Smooth muscle cell of the brain vasculature (primary cell): ENCODE measurements around the gene ERC2.

Experiments used
- DNase-seq: peaks from one replicate; pipeline ENCODE4 v3.0.0-alpha.2; 2012; ENCODE audit warnings: low read depth, low spot score

Gene ERC2

DNA sequence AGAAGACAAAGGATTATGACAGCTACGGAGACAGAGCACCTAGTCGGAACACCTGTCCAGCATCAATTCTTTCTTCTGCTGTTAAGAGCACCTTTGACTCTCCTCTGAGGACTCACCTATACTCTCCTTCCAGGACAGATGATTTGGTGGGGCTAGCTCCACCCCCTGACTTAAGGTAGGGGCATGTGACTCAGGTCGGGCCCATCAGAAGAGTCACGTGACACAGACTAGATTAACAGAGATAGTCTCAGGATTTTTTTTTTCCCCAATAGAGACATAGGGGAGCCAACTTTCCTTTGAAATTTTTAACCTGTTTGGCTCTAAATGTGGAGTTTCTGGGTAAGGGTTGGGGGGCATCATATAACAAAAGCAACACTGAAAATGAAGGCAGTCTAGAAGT is 969.7 kb downstream of the ERC2 start:
- DNase-seq = no peak

- no peak for DNase-seq
These were observed 971.0 kb downstream of the ERC2 start for GRCh38 chr3:55497250-55497649.

DNA sequence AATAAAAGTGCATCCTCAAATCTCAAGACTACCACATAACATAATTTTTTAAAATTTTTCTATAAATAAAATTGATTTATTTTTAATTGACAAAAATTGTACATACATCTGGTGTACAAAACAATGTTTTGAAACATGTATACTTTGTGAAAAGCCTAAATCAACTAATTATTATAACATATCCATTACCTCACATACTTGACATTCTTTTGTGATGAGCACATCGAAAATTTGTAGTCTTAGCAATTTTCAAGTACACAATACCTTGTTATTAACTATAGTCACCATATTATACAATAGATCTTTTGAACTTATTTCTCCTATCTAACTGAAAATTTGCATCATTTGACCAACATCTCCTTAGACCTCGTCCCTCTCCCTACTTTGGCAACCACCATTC is 973.3 kb downstream of the ERC2 start:
- DNase-seq = no peak

- no peak for DNase-seq
These were observed 975.3 kb downstream of the ERC2 start for GRCh38 chr3:55492976-55493375.

DNA sequence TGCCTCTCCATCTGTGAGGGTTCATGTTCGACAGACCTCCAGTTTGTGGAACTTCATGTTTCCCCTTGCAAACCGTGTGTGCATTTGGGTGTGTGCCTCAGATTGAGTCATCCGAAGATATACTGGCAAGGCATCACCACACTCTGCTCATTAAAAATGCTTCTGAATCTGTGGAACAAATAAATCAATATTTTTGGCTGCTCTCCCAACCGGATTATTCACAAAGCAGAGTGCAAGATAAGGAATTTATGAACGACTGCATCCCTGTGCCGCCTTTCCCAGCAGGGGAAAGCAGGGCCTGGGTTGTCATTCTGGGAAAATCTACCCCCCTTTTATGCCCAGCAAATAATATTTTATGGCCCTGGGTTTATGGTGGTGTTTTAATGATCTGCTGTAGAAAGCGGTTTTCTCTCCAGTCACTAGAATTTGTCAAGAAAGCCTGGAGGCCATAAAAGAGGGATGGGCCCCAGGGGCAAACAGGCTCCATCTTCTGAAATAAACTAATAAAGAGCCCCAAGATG is 976.9 kb downstream of the ERC2 start:
- no peak for DNase-seq

- no peak for DNase-seq
These were observed 977.9 kb downstream of the ERC2 start for GRCh38 chr3:55490276-55490913.

DNA sequence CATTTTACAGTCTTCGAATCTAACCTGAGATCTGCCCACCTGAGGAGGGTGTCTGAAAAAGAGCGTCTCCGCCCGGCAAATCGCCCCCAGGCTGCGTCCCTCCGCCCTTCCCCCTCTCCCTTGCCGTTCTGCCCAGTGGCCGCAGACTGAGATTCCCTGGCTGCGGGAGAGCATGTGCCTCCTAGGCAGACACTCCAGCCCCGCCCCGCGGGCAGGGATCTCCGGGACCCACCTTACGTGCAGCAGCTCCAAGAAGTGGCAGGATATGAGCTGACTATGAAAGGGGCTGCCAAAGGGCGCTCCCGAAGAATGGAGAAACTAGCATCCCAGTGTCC is 978.5 kb downstream of the ERC2 start:
- DNase-seq = no peak

- no peak for DNase-seq
These were observed 979.7 kb downstream of the ERC2 start for GRCh38 chr3:55488398-55489055.

DNA sequence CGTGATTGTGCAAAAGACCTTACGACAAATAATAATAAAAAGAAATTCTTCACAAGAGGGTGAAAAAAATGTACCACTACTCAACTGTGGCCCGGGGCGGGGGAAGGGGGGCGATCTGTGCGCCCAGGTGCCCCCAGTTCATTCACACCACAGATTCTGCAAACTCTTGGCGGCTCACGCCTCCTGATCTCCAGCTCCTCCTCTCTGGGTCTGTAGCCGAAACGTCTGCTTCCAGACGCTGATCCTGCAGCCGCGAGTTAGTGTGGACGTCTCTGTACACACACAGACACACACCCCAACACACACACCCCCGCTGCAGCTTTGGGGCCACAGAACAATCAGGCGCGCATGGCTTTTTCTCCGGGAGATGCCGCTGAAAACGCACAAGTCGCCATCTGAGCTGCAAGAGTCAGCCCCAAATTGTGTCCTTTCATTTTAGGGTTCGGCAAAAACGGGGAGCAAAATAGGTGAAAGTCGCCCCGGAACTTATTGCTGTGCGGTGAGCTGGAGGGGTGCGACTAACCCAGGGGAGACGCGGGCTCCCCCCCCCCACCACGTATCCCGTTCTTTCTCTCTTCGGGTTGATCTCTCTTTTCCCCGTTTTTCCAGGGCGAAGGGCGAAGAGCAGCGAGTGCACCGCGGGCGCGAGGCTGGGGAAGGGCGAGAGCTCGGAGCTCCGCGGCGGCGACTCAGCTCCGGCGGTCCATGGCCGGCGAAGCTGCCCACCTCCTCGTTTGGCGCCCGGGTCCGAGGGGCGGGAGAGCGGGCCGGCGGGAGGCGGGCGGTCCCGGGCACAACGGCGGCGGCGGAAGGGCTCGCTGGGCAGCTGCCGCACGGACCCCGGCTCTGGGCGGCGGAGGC is 980.7 kb downstream of the ERC2 start:
- DNase-seq = no peak

GRCh38 chr3:55486857-55487380 is 981.3 kb downstream of the ERC2 start, which contains the start of gene WNT5A:
Gene WNT5A, minus strand, starts transcription at chr3:55487306. Its CDS starts 321 bp downstream, at chr3:55486985.
- no peak for DNase-seq

- DNase-seq = no peak
These were observed 982.0 kb downstream of the ERC2 start for GRCh38 chr3:55486101-55486856.

DNA sequence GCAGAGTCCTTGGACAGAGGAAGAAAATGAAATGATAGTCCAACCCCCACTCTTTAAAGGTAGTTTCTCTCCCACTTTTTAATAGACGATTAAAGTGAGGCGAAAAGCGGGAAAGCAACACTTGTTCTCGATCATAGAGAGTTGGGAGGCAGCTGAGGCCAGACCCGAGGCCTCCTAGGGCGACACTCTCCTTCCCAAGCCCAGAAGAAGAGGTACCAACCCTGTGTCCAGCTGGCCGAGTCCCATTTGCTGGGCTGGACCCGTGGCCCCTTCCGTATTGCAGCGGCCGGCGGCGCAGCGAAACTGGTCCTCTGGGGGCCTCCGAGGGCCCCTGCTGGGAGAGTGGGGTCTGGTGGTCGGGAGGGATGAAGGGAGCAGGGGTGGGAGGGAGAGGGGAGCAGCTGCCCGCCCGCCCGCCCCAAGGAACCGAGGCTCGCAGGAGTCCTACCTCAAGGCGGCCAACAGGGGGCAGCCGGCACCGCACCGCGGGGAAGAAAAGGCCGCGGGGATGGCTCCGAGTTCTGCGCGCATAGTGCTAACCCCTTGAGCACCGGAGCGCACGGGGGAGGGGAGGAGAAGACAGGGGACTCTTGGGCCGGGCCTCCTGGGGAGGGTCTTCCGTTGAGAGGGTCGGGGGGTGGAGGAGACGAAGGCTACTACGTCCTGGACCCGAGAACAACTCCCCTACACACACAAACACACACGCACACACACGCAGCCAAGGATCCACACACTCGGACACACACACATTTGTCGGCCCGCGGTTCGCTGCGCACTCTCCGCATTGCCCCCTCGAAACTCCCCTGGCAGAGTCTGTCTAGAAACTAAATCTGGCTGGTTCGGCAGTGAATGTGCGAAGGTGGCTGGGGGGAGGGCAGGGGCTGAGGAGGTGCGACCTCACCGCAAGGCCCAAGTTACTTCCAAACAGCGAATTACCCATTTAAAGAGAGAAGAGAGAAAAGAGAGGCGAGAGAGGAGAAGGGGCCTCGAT is 983.2 kb downstream of the ERC2 start:
- DNase-seq = no peak

GRCh38 chr3:55484191-55484689 is 984.0 kb downstream of the ERC2 start:
- no peak for DNase-seq

DNA sequence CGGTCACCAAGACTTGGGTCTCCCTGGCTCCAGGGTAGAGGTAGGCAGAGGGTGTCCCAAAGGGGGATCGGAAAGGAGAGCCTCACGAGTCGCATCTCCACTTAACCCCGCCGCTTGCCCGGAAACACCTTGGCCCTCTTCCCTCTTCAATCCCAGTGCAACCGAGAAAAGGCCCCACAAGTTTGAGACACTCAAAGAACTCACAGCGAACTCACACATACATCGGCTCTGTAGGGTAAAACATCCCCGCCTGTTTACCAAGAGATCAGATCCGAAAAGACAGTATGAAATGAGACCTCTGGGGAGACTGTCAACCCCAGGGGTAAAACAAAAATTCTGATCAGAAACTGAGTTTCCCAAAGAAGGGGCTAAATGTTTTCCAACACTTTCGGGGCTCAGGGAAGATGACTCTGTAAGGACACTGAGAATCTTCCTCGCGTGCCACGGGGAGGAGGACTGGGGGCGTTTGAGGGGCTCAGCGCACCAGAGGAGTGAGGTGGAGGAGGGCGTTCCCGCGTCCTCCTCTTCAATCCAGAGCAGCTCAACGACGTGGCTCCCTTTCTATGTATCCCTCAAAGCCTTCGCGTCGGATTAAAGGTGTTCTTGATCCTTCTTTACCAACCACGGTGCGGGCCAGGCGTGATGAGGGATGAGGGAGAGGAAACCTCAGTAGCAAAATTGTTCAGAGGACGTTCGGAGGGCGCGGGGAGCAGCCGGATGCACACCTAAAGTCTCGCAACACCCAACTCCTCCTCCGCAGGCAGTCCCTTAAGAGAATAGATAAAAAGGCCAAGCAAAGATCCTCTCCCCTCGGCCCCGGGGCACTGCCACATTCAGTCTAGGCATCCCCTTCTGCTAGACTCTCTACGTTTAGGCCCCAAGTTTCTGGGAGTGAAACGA is 984.8 kb downstream of the ERC2 start:
- DNase-seq = no peak

GRCh38 chr3:55482496-55483195 is 985.6 kb downstream of the ERC2 start:
- DNase-seq = no peak

- DNase-seq = no peak
These were observed 986.3 kb downstream of the ERC2 start for GRCh38 chr3:55481744-55482495.

DNA sequence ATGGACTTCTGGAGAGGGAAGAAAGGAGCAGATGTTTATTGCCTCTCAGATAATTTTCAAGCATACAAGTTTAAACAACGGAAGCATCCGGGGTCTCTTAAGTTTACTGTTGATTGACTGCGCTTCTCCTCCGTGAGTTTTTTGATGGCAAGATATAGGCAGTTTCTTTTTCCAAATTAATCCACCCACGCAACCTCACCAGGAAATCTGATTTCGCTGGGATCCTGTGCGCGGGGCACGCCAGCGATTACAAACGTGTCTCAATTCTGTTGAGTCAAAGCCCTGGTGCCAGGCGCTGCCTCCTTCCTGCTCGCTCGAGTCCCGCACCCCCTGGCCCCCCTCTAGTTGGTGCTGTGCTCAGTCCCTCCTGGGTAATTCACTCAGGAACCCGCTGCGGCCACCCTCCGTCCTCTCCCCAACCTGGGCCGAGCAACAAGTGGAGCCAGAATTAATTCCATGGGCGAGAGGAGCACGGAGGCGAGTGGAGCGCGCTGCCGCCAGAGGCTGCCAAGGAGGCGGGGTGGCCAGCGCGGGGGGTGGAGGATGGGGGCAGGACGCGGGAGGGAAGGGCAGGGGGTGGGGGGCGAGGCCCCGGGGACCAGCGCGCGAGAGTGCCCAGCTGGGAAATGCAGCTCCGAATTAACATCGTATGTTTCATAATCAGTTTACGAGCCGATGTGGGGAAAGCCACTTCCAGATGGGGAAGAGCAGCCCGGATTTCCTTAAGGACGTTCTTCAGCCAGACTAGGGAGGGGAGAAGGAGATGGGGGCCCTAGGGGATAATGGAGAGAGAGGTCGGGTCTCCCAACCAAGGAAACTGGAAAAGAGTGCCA is 987.1 kb downstream of the ERC2 start:
- DNase-seq = no peak
